ENCODE measurements around the gene VWA3A.
"Not testable (repeated sequence)": the region's sequence is repeated elsewhere in the genome, so short reads cannot be mapped to it uniquely, and the experiment has no call there.

VWA3A gene

GRCh38 chr16:22091721-22092120, 620 bp upstream of the VWA3A start:
- DNase-seq = no peak

DNA sequence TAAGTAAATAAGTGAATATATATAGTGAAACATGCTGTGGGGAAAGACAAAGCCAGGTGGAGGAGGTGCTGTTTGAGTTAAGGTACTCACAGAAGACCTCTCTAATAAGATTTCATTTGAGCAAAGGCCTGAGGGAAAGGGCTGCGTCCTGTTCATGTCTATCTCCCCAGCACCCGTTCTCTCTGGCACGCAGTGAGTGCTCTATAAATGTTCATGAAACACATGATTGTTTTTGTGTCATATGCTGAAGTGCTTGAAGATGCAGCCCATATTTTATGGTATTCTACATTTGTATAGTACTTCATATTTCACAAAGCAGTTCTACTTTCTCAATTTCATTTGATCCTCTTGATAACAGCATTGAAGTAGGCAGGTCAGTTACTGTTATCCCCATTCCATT, 990 bp downstream of the VWA3A start:
- DNase-seq = no peak

GRCh38 chr16:22093996-22094395, 1.7 kb downstream of the VWA3A start:
- DNase-seq = no peak

GRCh38 chr16:22098405-22099255, 6.3 kb downstream of the VWA3A start:
- no peak for DNase-seq

DNA sequence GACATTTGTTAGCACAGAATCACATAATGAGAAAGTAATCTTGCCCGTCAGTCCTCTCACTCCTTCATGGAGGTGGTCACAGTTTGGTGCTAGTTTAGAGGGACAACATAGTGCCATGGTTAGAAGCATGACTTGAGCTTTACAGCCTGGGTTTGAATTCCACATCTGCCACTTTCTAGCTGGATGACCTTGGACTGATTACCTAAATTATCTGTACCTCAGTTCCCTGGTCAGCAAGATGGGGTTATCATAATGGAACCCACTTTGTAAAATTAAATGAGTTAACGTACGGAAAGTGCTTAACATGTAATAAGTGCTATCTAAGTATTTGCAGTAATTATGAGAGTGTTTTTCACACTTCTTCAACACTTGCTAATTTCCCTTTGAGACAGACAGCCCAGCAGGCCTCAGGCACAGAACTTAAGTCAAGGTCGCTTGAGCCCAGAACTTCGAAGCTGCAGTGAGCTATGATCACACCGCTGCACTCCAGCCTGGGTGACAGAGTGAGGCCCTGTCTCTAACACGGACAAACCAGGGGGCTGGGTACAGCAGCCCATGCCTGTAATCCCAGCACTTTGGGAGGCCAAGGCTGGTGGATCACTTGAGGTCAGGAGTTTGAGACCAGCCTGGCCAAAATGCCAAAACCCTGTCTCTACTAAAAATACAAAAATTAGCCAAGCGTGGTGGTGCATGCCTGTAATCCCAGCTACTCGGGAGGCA, 7.1 kb downstream of the VWA3A start:
- DNase-seq = no peak

- DNase-seq = no peak
These were observed 11.1 kb downstream of the VWA3A start for GRCh38 chr16:22103441-22103840.

DNA sequence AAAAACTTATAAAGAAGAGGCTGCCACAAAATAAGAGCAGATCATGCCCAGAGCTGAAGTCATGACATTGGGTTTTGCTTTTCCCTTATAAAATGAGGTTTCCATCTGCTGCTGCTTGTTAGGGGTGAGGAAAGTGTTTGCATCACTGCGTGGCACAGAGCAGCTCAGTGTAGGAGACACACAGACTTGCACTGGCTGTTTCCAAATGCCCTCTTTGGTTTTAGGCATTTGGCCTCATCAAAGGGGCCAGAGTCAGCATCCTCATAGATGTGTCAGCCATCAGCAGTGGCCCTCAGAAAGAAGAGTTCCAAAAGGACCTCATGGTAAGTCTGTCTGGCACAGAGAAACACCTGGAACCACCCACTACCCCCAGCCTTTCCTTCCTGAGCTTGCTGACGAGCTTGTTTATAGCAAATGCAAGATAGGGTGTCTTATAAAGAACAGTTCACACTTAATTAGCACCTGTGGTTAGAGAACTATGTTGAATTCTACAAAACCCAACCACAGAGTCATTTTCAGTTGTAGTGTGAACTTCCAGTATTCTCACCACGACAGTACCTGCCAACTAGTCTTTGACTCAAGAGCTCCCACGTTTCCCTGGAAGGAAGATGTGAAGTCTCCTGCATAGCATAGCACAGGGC, 17.0 kb downstream of the VWA3A start:
- DNase-seq = no peak

GRCh38 chr16:22111629-22112028, 19.3 kb downstream of the VWA3A start:
- DNase-seq = not testable (repeated sequence)

DNA sequence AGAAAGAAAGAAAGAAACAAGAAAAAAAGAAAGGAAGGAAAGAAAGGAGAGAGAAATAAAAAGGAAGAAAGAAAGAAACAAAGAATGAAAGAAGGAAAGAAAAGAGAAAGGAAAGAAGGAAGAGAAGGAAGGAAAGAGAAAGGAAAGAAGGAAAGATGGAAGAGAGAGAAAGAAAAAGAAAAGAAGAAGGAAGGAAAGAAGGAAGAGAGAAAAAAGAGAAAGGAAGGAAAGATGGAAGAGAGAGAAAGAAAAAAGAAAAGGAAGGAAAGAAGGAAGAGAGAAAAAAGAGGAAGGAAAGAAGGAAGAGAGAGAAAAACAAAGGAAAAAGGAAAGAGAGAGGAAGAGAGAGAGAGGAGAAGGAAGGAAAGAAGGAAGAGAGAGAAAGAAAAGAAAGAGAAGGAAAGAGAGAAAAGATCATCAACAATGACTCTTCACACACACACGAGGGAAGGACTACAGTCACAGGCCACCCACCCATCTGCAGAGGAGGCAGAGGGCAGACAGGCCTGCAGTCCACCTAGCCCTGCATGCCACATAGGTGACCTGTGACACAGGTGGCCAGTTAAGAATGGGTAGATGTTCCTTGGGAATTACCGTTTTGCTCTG, 23.9 kb downstream of the VWA3A start:
- no peak for DNase-seq

DNA sequence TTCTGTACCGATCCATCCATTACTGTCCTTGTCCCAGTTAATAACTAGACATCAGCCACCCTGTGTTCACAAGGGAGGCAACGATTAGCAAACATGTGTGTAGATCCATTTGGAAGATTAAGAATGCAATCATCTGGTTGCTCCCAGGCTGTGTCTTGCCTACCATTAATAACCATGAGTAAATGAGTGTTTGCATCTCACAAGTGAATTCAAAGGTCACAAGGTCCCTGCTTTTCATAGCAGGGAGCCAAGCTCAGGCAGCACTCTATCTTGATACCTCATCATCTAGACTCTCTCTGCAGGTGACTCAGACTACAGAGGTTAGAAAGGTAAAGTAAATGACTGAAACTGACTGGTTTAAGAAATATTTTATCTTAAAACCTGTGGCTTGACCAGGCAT, 25.3 kb downstream of the VWA3A start:
- DNase-seq = no peak

DNA sequence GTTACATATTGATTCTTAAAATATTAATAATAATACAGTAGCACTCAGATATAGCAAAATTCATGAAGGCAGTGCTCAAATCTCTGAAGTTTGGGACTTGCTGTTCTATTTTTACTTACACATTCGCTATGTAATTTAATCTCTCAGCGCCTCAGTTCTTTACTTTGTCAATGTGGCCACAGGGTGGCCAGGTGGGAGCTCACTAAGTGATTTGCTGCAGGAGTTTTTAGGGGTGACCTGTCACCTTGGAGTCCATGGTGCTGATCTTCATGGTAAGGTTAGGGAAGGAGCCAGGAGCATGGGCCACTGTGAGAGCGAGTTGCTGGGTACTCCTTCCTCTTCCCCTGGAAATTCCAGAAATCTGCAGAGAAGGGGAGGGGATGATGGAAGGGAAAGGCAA, 28.1 kb downstream of the VWA3A start:
- DNase-seq = no peak

DNA sequence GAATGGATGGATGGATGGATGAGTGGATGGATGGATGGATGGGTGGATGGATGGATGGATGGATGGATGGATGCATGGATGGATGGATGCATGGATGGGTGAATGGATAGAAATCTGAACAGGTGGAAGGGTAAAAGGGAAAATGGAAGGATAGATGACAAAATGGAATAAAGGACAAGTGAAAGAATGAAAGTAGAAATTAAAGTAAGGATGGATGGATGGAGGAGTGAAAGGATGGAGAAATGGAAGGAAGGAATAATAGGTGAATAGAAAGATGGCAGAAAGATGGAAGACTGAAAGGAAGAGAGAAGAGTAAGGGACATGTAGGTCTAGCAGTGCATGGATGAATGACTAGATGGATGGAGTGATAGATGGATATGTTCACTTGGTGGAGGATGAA, 29.9 kb downstream of the VWA3A start:
- DNase-seq = no peak

- no peak for DNase-seq
These were observed 30.8 kb downstream of the VWA3A start for GRCh38 chr16:22123146-22123545.

GRCh38 chr16:22123759-22124490, 31.6 kb downstream of the VWA3A start:
- no peak for DNase-seq

DNA sequence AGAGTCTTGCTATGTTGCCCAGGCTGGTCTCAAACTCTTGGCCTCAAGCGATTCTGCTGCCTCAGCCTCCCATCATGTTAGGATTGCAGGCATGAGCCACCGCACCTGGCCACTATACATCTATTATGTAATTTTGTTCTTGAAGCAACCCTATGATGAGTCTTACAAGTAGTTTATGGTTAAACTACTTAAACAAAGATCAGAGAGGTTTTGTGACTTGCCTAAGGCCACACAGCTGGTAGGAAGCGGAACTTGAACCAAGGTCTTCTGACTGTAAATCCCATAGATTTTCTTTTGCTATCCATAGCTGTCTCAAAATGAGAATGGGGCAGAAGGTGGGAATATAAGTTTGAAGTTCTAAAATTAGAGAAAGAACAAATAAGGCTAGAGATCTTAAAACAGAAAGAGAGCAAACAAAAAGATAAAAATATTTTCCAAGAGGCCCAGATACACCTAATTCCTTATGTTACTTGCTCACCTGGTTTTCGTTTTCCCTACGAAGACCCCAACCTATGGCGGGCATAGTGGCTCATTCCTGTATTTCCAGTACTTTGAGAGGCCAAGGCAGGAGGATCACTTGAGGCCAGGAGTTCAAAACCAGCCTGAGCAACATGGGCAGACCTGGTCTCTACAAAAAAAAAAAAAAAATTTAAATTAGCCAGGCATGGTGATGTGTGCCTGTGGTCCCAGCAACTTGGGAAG, 32.4 kb downstream of the VWA3A start:
- DNase-seq = no peak

- DNase-seq = no peak
These were observed 33.8 kb downstream of the VWA3A start for GRCh38 chr16:22126037-22126558.

GRCh38 chr16:22128537-22128936, 36.2 kb downstream of the VWA3A start:
- not testable (repeated sequence) for DNase-seq

- DNase-seq = no peak
These were observed 38.2 kb downstream of the VWA3A start for GRCh38 chr16:22130528-22130927.

DNA sequence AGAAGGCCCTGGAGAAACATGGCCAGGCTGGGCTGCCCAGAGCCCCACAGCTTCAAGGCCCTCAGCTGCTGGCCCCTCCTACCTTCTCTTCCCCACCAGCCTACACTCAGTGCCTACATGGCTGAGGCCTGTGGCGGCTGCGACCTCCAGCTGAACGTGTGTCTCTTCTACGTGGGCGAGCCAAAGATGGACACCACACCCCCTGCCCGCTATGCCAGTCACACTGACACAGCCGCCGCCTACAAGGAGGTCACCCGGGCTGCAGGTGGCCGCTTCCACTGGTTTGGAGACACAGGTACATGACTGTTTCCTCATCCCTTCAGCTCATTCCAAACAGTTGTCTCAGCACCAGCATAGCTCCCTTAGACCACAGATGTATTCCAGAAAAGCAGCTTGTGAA, 40.5 kb downstream of the VWA3A start:
- DNase-seq = no peak

GRCh38 chr16:22138482-22138881, 46.1 kb downstream of the VWA3A start:
- DNase-seq = no peak

DNA sequence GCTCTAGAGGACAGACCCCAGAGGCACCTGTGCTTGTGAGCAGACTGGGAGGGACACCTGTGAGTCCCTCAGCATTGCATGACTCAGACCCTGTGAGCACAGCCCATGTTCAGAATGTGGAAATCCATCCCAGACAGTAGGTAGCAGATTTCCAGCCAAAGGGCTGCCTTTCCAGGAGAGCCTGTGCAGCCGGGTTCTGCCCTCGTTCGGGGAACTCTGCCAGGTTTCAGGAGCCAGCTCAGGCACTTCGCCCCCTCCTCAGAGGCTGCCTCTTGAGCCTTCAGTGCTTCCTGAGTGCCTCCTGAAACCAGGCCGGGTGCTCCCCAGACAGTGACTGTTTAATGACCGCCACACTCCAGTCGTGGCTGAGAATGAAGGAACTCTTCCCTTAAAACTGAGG, 46.7 kb downstream of the VWA3A start:
- no peak for DNase-seq

DNA sequence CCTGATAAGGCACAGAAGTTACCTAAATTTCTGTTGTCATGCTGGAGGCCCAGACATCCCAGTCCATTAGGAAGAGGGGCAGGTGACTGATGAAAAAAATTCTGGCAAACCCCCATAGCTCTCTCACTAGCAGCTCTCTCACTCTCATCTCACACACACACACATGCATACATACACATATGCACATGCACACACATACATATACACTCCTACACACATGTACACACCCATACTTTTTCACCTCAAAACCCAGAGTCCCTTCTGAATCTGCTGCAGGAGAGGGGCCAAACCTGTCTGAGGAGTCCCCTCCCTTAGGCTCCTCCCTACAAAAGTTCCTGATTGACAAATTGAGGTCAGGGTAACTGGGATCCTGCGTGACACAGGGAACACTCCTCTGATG, 47.4 kb downstream of the VWA3A start:
- DNase-seq = no peak

Measured in activated CD8-positive, alpha-beta memory T cell treated with anti-CD3 and anti-CD28 coated beads for 24 hours (primary cell).